Osteoblast (primary cell): ENCODE data around the gene SCP2. TPM values are rescaled to one million over a fixed set of nuclear protein-coding genes. Genes with fewer than 3 reads are reported as not detected.

Source experiments
- DNase-seq: peaks from one replicate; pipeline ENCODE4 v3.0.0; 2011; ENCODE audit warnings: low spot score, mixed read lengths; ENCODE audit not compliant: insufficient read length; ENCODE audit errors: missing footprints
- H2AFZ ChIP-seq: 2 replicates; pipeline ENCODE4 v1.6.0; 2011; ENCODE audit warnings: mild to moderate bottlenecking, low read length
- H3K27ac ChIP-seq: 2 replicates; pipeline ENCODE4 v1.5.1; 2011; ENCODE audit warnings: mild to moderate bottlenecking, low read depth, low read length, moderate library complexity
- H3K27me3 ChIP-seq: 2 replicates; pipeline ENCODE4 v1.6.0; 2012; ENCODE audit warnings: mild to moderate bottlenecking, control low read depth, inconsistent platforms, low read length, moderate library complexity; ENCODE audit not compliant: insufficient read depth
- H3K36me3 ChIP-seq: 2 replicates; pipeline ENCODE4 v1.5.1; 2011; ENCODE audit warnings: mild to moderate bottlenecking, low read length, control low read depth, moderate library complexity; ENCODE audit not compliant: insufficient read depth
- H3K4me1 ChIP-seq: 2 replicates; pipeline ENCODE4 v1.5.1; 2011; ENCODE audit warnings: mild to moderate bottlenecking, low read length, control low read depth, moderate library complexity; ENCODE audit not compliant: insufficient read depth
- H3K4me2 ChIP-seq: 2 replicates; pipeline ENCODE4 v1.6.0; 2011; ENCODE audit warnings: mild to moderate bottlenecking, low read length; ENCODE audit not compliant: insufficient read depth
- H3K4me3 ChIP-seq: fragments of 200-600 bp; sonication (generic); 3 replicates; pipeline ENCODE4 v1.5.1; 2012; ENCODE audit warnings: mild to moderate bottlenecking, low read length, inconsistent platforms; ENCODE audit not compliant: insufficient read depth
- H3K79me2 ChIP-seq: 2 replicates; pipeline ENCODE4 v1.6.0; 2012; ENCODE audit warnings: mild to moderate bottlenecking, low read length, control low read depth, inconsistent platforms; ENCODE audit not compliant: insufficient read depth
- H3K9me3 ChIP-seq: 2 replicates; pipeline ENCODE4 v1.5.1; 2011; ENCODE audit warnings: low read depth, low read length, control low read depth
- H4K20me1 ChIP-seq: 2 replicates; pipeline ENCODE4 v1.6.0; 2012; ENCODE audit warnings: mild to moderate bottlenecking, low read length, control low read depth; ENCODE audit not compliant: insufficient read depth
- CTCF ChIP-seq: IDR thresholded peaks from 2 replicates; pipeline ENCODE4 v1.5.1; 2011; ENCODE audit warnings: mild to moderate bottlenecking, low read depth, low read length, moderate library complexity; ENCODE audit errors: extremely low read depth
- total RNA-seq: library from RNA; depleted of rRNA; stranded (reverse); fragments of >200 nt; gene quantifications from 2 replicates; pipeline ENCODE4 v1.2.3, GENCODE V29; 2012

Gene SCP2
- total RNA-seq, 1 donor: 171 TPM

GRCh38 chr1:53082826-53083455 lies 155.9 kb downstream of the SCP2 start:
- Histone ChIP-seq H4K20me1 (no peaks in the 10 kb centered on the region), H3K27ac (no peak overlapping the region), H3K4me2 (no peak overlapping the region), H2AFZ (no peak overlapping the region), H3K79me2 (no peaks in the 10 kb centered on the region), H3K4me3 (no peak overlapping the region), H3K36me3 (no peaks in the 10 kb centered on the region), H3K4me1 (no peaks in the 10 kb centered on the region), H3K9me3 (no peaks in the 10 kb centered on the region), H3K27me3 (no peaks in the 10 kb centered on the region)
- TF ChIP-seq CTCF: no peak
- DNase-seq: peak; percentile 51

- no peak overlapping the region for H3K27ac ChIP-seq
- H3K4me3 ChIP-seq: no peak overlapping the region
- no peaks in the 10 kb centered on the region for H3K79me2 ChIP-seq
- no peaks in the 10 kb centered on the region for H3K36me3 ChIP-seq
- no peaks in the 10 kb centered on the region for H4K20me1 ChIP-seq
- peak; percentile 79 for DNase-seq
- H2AFZ ChIP-seq: no peak overlapping the region
- H3K4me2 ChIP-seq: no peak overlapping the region
- no peaks in the 10 kb centered on the region for H3K27me3 ChIP-seq
- no peaks in the 10 kb centered on the region for H3K9me3 ChIP-seq
- H3K4me1 ChIP-seq: no peaks in the 10 kb centered on the region
- no peak for TF ChIP-seq CTCF
Measured at GRCh38 chr1:53083636-53084588, 156.8 kb downstream of the SCP2 start.

GRCh38 chr1:53084589-53084971 lies 157.5 kb downstream of the SCP2 start:
- Histone ChIP-seq H3K4me1 (peaks cover 5% of the 10 kb centered on the region), H3K4me2 (no peak overlapping the region), H3K79me2 (no peaks in the 10 kb centered on the region), H3K27me3 (no peaks in the 10 kb centered on the region), H3K27ac (no peak overlapping the region), H4K20me1 (no peaks in the 10 kb centered on the region), H3K4me3 (no peak overlapping the region), H2AFZ (no peak overlapping the region), H3K9me3 (no peaks in the 10 kb centered on the region), H3K36me3 (no peaks in the 10 kb centered on the region)
- TF ChIP-seq CTCF: no peak
- peak; percentile 66 for DNase-seq

- no peaks in the 10 kb centered on the region for H4K20me1 ChIP-seq
Measured at GRCh38 chr1:53085405-53085804, 158.3 kb downstream of the SCP2 start.

More at GRCh38 chr1:53085405-53085804, 158.3 kb downstream of the SCP2 start:
- no peaks in the 10 kb centered on the region for H3K27me3 ChIP-seq
- TF ChIP-seq CTCF: no peak
- peaks cover 7% of the 10 kb centered on the region for H3K4me1 ChIP-seq
- H3K4me3 ChIP-seq: no peak overlapping the region
- no peaks in the 10 kb centered on the region for H3K9me3 ChIP-seq
- no peaks in the 10 kb centered on the region for H3K36me3 ChIP-seq
- H3K79me2 ChIP-seq: no peaks in the 10 kb centered on the region
- no peak overlapping the region for H3K4me2 ChIP-seq
- no peak overlapping the region for H2AFZ ChIP-seq
- peak; percentile 53 for DNase-seq
- H3K27ac ChIP-seq: no peak overlapping the region
